Measurements from ENCODE around the gene SLC16A9. TPM values are rescaled to one million over a fixed set of nuclear protein-coding genes. Genes with fewer than 3 reads are reported as not detected.

The SLC16A9 gene
- total RNA-seq, 1 donor: under 0.01 TPM

DNA sequence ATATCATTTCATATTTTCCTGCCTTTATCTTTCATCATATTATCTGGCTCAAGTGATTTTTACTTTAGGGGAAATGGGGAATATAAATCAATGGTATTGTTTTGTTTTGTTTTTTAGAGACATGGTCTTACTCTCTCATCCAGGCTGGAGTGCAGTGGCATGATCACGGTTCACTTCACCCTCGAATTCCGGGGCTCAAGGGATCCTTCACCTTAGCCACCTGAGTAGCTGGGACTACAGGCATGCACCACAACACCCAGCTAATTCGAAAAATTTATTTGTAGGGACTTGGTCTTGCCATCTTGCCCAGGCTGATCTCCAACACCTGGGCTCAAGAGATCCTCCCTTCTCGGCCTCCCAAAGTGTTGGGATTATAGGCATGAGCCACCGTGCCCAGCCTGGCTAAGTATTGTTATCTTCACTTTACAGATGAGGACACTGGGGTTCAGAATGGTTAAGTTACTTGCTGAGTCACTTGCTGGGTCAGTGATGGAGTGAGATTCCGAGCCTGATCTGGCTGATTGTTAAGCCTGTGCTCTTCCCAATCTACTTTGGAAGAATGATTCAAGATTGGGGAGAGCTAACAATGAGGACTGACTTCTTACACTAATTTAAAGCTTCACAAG lies 3.7 kb upstream of the SLC16A9 start:
- H3K4me3 ChIP-seq (ENCODE audit: low read depth, low read length): no peak overlapping the region
- no peak for DNase-seq (ENCODE audit: low read depth)
- TF ChIP-seq, protein P1, sequence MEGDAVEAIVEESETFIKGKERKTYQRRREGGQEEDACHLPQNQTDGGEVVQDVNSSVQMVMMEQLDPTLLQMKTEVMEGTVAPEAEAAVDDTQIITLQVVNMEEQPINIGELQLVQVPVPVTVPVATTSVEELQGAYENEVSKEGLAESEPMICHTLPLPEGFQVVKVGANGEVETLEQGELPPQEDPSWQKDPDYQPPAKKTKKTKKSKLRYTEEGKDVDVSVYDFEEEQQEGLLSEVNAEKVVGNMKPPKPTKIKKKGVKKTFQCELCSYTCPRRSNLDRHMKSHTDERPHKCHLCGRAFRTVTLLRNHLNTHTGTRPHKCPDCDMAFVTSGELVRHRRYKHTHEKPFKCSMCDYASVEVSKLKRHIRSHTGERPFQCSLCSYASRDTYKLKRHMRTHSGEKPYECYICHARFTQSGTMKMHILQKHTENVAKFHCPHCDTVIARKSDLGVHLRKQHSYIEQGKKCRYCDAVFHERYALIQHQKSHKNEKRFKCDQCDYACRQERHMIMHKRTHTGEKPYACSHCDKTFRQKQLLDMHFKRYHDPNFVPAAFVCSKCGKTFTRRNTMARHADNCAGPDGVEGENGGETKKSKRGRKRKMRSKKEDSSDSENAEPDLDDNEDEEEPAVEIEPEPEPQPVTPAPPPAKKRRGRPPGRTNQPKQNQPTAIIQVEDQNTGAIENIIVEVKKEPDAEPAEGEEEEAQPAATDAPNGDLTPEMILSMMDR (IDR thresholded peaks at IDR 0.05; ENCODE audit: insufficient read depth, low read depth, low read length): no peak

DNA sequence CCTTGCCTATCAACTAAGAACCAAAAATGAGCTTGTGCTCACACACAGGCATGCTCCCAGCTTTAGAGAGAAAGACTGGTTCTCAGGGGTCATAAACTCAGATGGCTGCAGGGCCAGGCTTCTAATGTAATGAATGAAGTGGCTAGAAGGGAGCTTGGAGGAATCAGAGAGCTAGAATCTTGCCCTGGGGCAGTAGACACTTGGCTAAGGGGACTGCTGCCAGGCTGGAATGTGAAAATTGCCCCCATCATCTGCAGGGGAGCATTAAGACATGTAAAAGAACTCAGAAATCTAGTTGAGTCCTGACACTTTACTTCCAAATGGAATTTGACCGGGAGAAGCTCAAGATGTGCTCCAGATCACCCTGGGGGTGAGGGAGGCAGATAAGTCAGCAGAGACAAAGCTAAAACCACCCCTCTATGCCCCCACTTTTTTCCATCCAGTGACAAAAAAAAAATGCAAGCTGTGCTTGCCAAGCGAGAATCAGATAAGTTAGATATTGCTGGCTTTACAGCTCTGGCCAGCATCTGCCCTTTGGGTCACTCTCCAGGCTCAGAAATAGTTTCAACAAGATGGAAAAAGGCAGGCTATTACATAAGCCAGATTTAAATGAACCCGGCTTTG lies 2.3 kb upstream of the SLC16A9 start:
- no peak for DNase-seq (ENCODE audit: low read depth)
- no peak overlapping the region for H3K4me3 ChIP-seq (ENCODE audit: low read depth, low read length)
- TF ChIP-seq, protein P1 (IDR thresholded peaks at IDR 0.05; ENCODE audit: insufficient read depth, low read depth, low read length): no peak

DNA sequence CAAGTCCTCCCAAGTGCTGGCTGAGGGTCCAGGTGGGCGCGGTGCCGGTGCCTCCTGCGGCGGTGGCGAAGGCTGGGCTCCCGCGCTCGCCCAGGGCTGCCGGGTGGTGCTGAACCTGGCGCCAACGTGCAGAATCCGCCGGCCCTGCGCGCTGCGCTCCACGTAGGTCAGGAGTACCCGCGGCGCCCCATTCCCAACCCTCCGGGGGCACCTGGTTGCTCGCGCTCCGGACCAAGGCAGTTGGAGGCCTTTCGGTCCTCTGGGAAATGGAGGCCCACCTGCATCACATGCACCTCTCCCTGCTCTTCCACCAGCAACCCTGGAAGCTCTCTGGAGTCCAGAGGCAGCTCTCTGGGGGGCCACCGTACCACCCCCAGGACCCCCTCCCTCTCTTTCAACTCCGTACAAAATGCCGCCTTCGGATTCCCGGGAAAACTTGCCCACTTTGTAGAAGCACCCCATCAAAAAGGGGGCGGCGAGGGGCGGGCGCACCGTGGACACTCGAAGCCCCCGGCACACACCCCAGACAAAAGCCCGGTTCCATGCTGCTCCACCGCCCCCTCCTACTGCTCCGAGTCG lies 745 bp downstream of the SLC16A9 start:
- DNase-seq (ENCODE audit: low read depth): no peak
- TF ChIP-seq, protein P1 (IDR thresholded peaks at IDR 0.05; ENCODE audit: insufficient read depth, low read depth, low read length): no peak
- peak overlapping the region; percentile 56 for H3K4me3 ChIP-seq (ENCODE audit: low read depth, low read length)

DNA sequence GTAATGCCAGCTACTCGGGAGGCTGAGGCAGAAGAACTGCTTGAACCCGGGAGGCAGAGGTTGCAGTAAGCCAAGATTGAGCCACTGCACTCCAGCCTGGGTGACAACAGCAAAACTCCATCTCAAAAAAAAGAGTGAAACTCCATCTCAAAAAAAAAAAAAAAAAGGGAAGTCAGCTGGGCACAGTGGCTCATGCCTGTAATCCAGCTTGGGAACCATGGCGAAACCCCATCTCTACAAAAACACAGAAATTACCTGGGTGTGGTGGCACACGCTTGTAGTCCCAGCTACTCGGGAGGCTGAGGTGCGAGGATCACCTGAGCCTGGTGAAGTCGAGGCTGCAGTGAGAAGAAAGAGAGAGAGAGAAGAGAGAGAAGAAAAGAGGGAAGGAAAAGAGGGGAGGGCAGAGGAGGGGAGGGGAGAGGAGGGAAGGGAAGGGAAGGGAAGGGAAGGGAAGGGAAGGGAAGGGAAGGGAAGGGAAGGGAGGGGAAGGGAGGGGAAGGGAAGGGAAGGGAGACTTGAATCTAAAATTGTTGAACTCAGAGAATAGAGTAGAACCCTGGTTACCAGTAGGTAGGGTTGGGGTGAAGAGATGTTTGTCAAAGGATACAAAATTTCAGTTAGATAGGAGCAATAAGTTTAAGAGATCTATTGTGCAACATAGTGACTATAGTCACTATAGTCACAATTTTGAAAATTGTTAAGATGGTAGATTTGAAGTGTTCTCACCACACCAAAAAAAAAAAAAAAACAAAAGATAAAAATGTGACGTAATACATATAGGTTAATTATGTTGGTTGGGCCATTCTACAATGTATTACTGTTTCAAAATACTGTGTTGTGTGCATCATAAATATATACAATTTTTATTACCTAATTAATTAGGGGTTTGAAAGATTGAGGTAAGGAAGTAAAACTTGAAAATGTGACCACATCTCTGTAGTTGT lies 2.5 kb downstream of the SLC16A9 start:
- no peak for DNase-seq (ENCODE audit: low read depth)
- TF ChIP-seq, protein P1 (IDR thresholded peaks at IDR 0.05; ENCODE audit: insufficient read depth, low read depth, low read length): no peak
- no peak overlapping the region for H3K4me3 ChIP-seq (ENCODE audit: low read depth, low read length)

DNA sequence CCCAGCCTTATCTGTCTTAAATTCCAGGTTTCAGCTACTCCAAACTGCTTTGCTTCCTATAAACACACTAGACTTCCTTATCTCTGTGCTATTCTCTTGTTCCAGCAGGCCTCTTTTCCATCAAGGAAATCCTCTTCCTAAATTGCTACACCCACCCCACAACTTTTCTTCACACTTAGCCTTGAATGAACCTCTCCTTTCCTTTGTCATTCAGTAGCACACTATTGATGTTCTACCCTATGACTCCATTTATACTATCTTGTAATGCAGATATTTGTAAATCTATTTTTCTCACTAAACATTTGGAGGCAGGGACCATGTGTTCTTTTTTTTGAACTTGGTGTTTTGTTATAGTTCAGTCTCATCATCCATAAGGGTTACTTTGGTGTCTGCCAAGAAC lies 3.7 kb downstream of the SLC16A9 start:
- DNase-seq (ENCODE audit: low read depth): no peak
- H3K4me3 ChIP-seq (ENCODE audit: low read depth, low read length): no peak overlapping the region
- TF ChIP-seq, protein P1 (IDR thresholded peaks at IDR 0.05; ENCODE audit: insufficient read depth, low read depth, low read length): no peak

DNA sequence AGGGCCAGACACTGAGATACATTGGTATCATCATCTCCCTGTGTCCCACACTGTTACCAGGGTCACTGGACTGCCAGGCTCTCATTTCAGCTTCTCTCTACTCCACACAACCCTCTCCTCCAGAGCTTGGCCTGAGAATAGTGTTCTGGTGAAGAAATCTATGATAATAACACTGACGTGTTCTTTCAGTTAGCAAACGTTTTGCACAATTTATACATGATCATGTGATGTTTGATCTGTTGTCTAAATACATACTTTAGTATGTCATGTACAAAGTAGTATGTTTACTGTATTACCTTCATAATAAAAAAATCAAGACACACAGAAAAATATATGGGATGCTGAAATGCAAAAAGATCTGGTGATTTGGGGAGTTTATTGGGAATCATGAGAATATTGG lies 5.0 kb downstream of the SLC16A9 start:
- DNase-seq (ENCODE audit: low read depth): no peak
- no peak overlapping the region for H3K4me3 ChIP-seq (ENCODE audit: low read depth, low read length)
- TF ChIP-seq, protein P1 (IDR thresholded peaks at IDR 0.05; ENCODE audit: insufficient read depth, low read depth, low read length): no peak

All from fibroblast of villous mesenchyme (primary cell).